AG08395 (cell line): ENCODE results near the gene BMP2K.

ENCODE experiments used
- DNase-seq: peaks from one replicate; pipeline ENCODE4 v3.0.0; 2012; ENCODE audit warnings: mixed read lengths, low spot score

The BMP2K gene

DNA sequence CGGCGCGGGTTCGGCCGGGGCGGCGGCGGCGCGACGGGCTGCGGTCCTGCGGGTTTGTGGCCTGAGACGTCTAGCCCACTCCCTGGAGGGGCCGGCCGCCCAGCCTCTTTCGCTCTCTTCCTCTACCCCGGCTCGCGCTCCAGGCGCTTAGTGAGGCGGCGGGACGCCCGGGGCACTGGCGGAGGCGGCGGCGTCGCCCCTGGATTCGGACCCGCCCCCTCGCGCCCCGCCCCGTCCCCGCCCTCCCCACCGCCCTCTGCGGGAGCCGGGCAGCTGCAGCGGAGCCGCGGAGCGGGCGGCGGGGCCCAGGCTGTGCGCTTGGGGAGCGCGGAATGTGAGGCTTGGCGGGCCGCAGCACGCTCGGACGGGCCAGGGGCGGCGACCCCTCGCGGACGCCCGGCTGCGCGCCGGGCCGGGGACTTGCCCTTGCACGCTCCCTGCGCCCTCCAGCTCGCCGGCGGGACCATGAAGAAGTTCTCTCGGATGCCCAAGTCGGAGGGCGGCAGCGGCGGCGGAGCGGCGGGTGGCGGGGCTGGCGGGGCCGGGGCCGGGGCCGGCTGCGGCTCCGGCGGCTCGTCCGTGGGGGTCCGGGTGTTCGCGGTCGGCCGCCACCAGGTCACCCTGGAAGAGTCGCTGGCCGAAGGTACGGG lies at the start of gene BMP2K:
BMP2K (plus strand) TSS at position 272 of the 650 bp plus-strand sequence; CDS start at position 466, 194 bp downstream.
- peak; percentile 88 for DNase-seq

DNA sequence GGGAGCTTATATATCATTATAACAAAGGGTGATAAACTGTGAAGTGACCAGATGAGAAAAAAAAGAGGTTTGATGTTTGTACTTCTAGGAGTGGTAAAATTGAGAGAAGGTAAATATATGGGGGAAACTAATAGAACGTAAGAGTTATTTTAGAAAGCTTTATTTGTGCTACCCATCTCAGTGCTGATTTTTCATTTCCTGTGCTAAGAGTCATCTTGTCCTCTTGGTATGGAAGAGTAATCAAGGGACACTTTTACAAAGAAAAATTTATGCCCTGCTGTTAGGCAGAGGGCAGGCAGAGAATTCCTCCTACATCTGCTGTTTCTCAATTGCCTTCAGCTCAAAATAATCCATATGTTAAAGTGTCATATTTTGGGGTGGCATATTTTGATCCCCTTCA lies 49.6 kb upstream of the BMP2K start:
- DNase-seq = no peak

DNA sequence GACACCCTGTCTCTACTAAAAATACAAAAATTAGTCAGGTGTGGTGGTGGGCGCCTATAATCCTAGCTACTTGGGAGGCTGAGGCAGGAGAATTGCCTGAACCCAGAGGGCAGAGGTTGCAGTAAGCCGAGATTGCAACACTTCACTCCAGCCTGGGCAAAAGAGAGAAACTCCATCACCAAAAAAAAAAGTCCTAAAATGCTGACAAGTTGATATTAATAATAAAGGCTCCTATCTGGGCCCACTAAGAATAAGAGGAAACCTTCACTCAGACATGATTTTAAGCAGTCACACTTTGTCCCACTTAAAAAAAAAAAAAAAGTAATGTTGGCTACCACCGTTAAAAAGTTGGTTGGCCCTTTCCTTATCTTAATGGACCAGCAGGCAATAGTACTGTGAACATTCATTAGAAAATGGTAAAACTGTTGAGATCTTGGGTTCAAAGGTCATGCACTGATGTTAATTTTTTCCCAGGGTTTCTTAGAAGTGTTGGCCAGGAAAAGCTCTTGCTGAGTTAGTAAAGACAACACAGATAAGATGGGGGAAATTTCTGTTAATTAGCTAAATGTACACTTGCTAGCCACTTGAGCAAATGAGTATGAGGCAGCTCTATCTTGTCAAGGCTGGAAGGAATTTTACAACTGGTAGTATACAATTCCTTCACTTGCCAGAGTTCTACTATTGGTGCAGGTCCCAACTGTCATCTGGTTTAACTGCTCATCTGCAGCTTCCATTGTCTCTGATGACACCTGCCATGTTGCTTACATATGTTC lies 43.6 kb upstream of the BMP2K start:
- no peak for DNase-seq

DNA sequence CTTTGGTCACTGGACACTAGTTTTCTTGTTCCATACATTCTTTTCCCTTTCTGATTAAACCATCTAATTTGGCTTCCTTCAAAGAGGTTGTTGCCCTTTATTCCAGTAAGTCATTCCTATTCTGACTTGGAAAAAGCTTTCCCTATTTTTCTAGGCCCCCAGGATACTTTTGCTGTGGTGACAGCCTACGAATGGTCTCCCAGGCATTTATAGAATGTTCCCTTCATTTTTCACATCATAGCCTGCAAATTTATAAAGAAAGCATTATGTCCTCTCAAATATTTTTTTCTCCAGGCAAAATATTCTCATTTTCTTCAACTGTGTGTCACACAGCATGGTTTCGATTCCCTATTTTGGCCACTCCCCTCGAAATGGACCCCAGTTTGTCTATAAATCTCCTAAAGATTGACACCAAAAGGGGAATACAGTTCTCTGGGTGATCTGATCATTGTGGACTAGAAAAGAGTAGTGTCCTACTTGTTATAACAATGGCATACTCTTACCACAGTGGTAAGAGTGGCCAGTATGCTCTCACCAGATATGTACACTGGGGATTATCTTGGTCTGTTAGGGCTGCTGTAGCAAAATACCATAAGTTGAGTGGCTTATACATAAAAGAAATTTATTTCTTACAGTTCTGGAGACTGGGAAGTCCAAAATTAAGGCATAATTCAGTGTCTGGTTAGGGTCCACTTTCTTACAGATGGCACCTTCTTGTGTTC lies 41.5 kb upstream of the BMP2K start:
- no peak for DNase-seq

DNA sequence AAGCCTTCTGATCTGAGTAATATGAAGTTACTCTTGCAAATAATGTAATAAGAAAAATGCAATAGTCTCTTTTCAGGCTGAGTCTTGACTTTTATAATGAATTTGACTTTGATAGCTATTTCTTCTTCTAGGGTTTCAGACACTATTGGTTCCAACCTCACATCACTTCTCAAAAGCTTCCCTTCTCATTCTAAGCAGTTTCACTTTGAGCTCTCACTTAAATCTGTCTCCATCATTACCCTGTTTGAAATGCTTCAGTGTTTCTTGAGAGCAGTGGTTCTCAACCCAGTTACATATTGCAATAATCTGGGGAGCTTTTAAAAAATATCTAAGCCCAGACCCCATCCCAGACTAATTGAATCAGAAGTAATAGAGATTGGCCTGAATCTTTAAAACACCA lies 40.5 kb upstream of the BMP2K start:
- DNase-seq = no peak

DNA sequence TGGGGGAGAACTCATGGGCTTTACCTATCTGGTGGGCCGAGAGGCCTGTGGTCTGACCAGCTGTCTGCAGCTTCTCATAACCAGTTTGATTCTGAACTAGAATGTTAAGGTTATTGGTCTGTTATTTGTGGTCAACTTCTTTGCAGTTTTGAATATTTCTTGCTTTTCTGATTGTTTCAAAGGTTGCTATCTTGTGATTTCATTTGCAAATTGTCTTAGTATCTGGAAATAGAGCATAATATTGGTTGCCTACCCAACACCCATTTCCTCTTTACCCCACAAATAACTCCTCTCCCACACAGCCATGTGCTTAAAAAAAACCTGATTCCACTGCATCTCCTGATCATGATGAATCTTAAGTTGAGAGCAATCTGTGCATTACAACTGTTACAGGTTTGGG lies 39.1 kb upstream of the BMP2K start:
- DNase-seq = no peak

DNA sequence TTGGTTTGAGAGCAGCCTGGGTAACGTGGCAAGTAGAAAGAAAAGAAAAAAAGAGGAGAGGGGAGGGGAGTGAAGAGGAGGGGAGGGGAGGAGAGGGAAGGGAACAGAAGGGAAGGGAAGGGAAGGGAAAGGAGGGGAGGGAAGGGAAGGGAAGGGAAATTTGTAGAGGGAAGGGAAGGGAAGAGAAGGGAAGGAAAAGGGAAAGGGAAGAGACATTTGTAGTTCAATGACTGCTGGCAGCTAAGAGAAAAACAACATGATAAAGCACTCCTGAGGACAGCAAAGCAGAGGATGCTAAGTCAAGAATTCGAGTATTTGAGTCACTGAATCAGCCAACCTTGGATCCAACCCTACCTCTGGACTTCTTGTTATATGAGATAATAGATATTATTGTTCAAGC lies 38.2 kb upstream of the BMP2K start:
- DNase-seq = no peak

DNA sequence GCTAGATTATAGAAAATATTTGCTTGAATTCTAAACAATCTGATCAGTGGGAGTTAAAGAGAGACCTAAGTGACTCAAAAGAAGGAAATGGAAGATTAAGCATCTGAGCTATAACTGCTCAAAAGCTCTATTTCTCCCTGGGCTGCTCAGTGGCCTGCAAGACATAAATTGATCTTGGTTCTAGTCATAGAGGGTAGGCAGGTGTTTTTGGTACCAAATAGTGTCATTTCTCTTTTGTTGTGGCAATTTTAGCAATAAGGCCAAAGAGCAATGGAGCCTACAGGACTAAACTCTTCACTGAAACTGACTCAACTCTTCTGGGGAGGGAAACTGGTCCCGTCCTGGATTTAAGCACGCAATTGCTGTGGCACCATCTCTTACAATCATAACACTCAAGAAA lies 33.9 kb upstream of the BMP2K start:
- DNase-seq = no peak

DNA sequence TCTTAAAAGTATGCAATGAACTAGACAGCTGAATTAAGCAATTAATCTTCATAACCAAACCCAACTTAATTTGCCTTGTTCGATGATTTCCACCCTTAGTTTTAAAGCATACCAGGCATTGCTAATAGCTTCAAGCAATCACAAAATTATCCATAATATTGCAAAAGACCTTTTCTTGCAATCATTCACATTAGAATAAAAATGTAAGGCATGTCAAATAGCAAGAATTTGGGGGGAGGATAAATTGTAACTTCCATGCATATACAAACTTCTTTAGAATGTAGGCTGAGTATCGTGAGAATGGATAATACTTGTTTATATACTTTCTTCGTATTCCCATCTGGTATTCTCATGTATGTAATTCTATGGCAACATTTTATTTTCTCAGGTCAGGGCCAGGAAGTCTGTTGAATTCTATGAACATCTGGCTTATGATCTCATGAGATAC lies 28.7 kb upstream of the BMP2K start:
- DNase-seq = peak; percentile 44

DNA sequence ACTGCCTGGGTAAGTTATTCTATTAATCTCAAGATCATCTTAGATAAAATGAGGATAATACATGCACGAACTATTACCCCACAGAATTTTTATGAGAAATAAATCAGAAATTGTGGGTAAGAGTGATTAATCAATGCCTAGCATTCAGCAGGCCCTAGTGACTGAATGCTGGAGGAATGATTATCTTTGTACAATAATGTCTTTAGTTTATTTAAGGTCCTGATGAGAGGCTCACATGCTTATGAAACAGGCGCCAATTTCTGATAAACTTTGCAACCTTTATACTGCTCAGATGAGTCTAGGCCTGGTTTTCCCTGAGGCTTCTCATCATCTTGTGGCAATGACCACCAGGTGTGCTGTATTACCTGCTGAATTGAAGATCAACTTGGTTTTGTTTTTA lies 27.8 kb upstream of the BMP2K start:
- no peak for DNase-seq

DNA sequence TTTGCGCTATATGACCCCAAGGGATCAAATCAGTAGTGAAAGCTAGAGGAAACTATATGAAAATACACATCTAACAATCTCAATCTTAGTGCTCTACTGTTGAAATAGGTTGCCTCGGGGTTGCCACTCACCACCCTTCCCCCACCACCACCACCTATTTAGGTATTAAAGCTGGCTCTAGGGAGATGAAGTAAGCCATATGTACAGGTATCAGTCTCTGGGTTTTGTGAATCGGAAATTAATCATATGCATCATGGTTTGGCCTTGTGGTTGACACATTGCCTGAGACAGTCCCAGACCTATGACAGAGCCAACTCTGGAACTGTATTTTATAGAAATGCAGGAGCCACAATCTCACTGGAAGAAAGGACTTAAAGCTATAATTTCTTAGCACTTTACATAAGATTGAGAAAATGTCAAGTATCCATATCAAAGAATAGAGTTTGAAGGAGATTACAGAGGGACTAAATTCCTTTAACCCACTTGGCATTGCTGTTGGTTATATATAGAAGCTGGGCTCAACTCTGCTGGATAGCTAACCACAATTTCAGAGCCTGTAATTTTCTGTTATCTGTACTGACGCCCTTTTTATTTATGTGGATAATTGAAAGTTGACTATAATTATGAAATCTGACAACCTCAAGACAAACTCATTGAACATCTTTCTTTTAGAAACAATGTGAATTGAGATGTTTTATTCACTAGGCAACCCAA lies 26.7 kb upstream of the BMP2K start:
- no peak for DNase-seq

DNA sequence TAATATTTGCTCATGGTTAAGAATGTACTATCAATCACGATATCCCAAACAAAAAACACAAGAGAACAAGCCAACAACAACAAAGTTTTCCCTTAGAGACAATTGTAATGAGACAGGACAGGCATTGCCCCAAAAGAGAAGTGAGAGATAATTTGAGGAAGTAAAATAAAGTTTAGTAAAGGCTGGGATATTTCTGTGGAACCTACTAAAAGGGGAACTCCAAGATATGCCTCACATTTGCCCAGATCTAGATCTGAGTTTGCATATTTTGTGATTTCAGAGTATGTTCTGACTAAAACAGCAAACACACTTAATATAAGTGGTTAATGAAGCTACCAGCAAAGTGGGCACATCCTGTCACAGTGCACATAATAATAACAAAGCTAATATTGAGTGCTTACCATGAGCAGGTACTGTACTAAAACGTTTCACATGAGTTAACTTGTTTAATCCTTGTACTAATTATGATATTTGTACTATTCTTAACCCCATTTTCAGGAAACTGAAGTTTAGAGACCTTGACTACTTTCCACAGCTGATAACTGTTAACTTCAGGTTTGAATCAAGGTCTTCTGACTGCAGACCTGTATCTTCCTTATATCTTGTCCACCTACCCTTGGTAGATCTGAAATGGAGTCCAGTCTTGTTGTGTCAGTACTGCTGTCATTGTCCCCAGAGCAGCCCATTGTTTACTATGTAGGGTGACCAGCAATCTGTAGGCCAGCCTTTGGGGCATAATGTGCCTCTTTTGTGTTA lies 26.0 kb upstream of the BMP2K start:
- DNase-seq = no peak

DNA sequence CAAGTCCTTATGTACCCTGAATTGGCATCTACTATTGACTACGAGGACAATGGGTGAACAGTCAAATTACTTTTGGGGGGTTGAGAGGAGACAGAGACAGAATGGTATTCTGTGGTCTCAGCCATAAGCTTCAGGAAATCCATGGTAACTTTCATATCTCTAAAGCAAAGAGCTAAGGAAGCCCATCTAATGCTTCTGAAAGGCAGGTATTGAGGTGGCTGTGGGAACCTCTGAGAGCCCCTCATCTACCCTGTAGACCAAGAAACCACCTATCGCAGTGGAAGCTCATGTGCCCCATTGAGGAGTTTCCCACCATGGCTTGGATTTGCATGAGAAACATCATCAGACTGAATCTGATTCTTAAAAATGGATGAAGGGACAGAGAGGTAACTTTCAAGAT lies 23.1 kb upstream of the BMP2K start:
- no peak for DNase-seq

DNA sequence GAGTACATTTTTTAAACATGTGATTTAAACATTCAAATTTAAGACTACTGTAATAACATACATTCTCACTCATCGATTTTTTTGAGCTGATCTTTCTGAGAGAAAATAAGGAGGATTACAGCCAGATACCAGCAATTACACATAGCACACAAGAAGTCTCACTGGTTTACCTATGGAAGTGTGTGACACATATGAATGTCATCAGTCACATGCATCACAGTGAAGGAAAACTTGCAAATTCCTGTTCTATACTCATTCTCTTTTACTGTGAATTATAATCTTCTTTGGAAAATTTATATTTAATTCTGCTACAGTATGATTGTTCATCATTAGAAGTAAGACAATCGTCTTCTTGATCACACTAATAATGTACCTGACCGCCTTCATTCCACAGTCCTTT lies 21.3 kb upstream of the BMP2K start:
- no peak for DNase-seq

DNA sequence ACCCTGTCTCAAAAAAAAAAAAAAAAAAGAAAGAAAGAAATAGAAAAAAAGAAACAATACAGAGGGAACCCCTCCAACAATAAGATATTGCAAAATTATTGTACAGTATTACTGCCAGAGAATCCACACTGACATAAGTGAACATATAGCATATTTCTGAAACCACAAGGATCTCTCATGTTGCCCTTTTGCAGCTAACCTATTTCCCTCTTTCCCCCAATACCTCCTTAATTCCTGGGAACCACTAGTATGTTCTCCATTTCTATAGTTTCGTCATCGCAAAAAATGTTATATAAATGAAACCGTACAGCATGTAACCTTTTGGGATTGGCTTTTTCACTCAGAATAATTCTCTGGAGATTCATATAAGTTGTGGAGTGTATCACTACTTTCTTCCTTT lies 20.0 kb upstream of the BMP2K start:
- DNase-seq = no peak

DNA sequence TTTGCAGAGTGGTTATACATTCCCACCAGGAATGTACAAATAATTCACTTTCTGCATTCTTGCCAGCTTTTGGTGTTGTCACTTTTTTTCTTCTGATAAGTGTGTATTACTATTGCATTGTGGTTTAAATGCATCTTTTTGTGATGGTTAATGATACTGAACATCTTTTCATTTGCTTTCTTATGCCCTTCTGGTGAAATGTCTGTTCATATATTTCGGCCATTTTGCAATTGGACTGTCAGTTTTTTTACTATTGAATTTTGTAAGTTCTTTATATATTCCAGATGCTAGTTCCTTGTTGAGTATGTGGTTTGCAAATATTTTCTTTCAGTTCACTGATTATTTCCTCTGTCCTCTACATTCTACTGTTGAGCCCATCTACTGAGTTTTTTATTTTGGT lies 19.4 kb upstream of the BMP2K start:
- no peak for DNase-seq

DNA sequence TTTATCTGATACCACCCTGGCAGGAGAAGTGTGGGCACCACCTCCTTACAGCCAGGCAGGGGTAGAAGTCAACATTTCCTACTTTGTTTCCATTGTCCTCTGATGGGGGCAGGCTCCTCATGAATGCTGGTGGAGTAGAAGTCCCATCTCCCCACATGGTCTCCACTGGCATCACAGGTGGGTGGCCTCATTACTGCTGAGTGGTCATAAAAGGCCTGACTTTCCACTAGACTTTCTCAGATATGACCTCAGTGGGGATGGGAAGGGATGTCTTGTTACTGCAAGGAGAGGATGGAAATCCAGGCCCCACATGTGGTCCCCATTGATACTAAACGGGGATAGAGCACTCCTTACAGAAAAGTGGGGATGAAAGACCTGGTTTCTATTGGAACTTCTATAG lies 18.6 kb upstream of the BMP2K start:
- no peak for DNase-seq

DNA sequence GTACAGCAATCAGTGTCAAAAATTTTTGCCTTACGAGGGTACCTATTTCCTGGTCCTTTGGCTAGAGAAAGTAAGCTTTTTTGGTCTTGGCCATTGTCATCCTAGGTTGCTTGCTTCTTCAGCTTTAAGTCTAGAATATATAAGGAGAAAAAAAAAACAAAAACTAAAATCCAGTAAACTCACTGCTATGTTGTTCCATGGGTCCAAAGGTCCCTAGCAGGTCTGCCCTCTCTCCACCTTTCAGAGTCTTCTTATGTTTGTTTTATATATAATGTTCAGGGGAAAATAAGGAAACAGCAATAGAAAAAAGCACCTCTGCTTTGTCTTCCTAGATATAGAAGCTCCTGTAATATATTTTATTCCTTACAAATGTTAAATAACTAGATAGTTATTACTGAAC lies 18.1 kb upstream of the BMP2K start:
- no peak for DNase-seq

DNA sequence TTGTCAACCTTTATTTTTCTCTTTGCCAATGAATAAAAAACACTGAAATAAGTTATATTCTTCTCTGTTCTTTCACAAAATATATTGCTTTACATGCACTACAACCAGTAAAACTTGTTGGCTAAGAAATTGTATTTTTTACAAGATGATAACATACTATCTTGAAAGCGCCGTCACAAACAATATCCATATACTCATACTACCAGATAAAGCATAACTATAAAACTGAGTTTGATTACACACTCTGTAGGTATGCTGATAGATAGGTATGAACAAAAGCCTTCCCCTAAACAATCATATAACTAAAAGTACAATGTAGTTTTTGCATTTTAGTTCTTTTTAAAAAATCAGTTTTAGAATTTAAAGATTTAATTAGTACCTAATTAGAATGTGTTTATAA lies 13.6 kb upstream of the BMP2K start:
- DNase-seq = no peak

DNA sequence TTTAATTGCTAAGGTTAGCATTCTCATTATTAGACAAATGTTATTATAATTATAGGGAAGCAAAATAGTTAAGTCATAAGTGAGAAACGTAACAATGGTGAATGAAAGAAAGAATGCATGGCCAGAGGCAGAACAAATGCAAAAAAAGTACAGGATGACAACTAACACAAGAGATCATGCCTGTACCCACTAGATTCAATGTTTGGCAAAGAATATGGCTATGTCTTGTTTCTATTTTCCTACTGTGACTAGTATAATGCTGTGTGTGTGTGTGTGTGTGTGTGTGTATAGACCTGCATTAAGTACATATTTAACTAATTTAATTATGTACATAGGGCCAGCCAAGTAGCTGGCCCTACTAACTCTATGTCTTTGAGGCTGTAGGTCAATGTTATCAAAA lies 12.9 kb upstream of the BMP2K start:
- DNase-seq = no peak

DNA sequence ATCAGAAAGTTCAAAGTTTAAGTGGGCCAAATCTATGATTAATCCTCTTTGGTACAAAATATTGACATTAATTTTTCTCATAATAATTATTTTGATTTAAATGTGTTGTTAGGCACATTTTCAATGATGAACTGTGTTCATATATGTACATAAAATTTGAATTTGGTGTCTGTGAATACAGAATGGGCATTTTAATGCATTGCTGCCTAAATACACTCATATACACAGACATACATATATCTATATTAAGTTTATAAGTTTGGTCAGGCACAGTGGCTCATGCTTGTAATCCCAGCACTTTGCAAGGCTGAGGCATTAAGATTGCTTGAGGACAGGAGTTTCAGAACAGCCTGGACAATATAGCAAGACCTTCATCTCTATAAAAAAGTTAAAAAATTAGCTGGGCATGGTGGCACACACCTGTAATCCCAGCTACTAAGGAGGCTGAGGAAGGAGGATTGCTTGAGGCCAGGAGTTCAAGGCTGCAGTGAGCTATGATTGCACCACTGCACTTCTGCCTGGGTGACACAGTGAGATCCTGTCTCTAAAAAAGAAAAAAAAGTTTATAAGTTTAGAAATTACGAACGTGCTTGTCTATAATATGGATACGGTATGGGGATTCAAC lies 12.3 kb upstream of the BMP2K start:
- no peak for DNase-seq
